ENCODE measurements around the gene ZNF574. TPM values are rescaled to one million over a fixed set of nuclear protein-coding genes. Genes with fewer than 3 reads are reported as not detected.

ZNF574 gene
- total and polyA plus RNA-seq, 2 experiments from 2014 or later = 19.4 to 61.2 TPM

GRCh38 chr19:42105368-42105767 is 29.4 kb downstream of the ZNF574 start:
- H3K27me3 Mint-ChIP-seq (ENCODE audit: insufficient read depth, low read depth, poor library complexity) = peaks cover 13% of the 10 kb centered on the region
- H3K4me2 ChIP-seq = no peak overlapping the region
- H3K36me3 Mint-ChIP-seq (ENCODE audit: low read depth) = no peaks in the 10 kb centered on the region
- no peak for DNase-seq (ENCODE audit: low spot score)
- H3F3A ChIP-seq (replicated peaks; ENCODE audit: low read depth) = 0 out of 2 replicates have a peak, but pooled peaks cover 7% of the 10 kb centered on the region
- no peak overlapping the region for H2AFZ ChIP-seq
- H3K4me1 ChIP-seq (ENCODE audit: insufficient read depth) = peaks cover 7% of the 10 kb centered on the region
- no peak overlapping the region for H3K4me3 Mint-ChIP-seq
- no peak for ATAC-seq
- peaks cover 13% of the 10 kb centered on the region; the same call in 2 of the 3 replicates for H3K4me1 Mint-ChIP-seq
- no peaks in the 10 kb centered on the region; the same call in 1 of the 2 replicates for H3K27me3 ChIP-seq (ENCODE audit: insufficient read depth)
- H3K36me3 ChIP-seq (ENCODE audit: insufficient read depth) = no peaks in the 10 kb centered on the region
- H3K27ac Mint-ChIP-seq = no peak overlapping the region
- no peaks in the 10 kb centered on the region for H3K79me2 ChIP-seq (replicated peaks; ENCODE audit: insufficient read depth)
- TF ChIP-seq JUNB (IDR thresholded peaks at IDR 0.05; ENCODE audit: unreplicated experiment) = no peak
- TF ChIP-seq POLR2AphosphoS5 (IDR thresholded peaks at IDR 0.05; ENCODE audit: low read depth) = no peak
- no peak for TF ChIP-seq EZH2 (IDR thresholded peaks at IDR 0.05; ENCODE audit: low read depth, unreplicated experiment)
- no peak for TF ChIP-seq ZNF114 (CRISPR knock-in tag; IDR thresholded peaks at IDR 0.05)
- no peak for TF ChIP-seq ZNF331 (CRISPR knock-in tag; IDR thresholded peaks at IDR 0.05; ENCODE audit: low read depth)
- TF ChIP-seq ETS1 (IDR thresholded peaks at IDR 0.05) = no peak
- TF ChIP-seq, protein P1, sequence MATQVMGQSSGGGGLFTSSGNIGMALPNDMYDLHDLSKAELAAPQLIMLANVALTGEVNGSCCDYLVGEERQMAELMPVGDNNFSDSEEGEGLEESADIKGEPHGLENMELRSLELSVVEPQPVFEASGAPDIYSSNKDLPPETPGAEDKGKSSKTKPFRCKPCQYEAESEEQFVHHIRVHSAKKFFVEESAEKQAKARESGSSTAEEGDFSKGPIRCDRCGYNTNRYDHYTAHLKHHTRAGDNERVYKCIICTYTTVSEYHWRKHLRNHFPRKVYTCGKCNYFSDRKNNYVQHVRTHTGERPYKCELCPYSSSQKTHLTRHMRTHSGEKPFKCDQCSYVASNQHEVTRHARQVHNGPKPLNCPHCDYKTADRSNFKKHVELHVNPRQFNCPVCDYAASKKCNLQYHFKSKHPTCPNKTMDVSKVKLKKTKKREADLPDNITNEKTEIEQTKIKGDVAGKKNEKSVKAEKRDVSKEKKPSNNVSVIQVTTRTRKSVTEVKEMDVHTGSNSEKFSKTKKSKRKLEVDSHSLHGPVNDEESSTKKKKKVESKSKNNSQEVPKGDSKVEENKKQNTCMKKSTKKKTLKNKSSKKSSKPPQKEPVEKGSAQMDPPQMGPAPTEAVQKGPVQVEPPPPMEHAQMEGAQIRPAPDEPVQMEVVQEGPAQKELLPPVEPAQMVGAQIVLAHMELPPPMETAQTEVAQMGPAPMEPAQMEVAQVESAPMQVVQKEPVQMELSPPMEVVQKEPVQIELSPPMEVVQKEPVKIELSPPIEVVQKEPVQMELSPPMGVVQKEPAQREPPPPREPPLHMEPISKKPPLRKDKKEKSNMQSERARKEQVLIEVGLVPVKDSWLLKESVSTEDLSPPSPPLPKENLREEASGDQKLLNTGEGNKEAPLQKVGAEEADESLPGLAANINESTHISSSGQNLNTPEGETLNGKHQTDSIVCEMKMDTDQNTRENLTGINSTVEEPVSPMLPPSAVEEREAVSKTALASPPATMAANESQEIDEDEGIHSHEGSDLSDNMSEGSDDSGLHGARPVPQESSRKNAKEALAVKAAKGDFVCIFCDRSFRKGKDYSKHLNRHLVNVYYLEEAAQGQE (IDR thresholded peaks at IDR 0.05; ENCODE audit: unreplicated experiment) = no peak
- no peak for TF ChIP-seq NANOG (IDR thresholded peaks at IDR 0.05; ENCODE audit: borderline replicate concordance)
- no peak for TF ChIP-seq CREB1 (CRISPR knock-in tag; IDR thresholded peaks at IDR 0.05; ENCODE audit: low read depth)
- TF ChIP-seq ZNF462 (CRISPR knock-in tag; IDR thresholded peaks at IDR 0.05) = no peak
- TF ChIP-seq, protein P2, sequence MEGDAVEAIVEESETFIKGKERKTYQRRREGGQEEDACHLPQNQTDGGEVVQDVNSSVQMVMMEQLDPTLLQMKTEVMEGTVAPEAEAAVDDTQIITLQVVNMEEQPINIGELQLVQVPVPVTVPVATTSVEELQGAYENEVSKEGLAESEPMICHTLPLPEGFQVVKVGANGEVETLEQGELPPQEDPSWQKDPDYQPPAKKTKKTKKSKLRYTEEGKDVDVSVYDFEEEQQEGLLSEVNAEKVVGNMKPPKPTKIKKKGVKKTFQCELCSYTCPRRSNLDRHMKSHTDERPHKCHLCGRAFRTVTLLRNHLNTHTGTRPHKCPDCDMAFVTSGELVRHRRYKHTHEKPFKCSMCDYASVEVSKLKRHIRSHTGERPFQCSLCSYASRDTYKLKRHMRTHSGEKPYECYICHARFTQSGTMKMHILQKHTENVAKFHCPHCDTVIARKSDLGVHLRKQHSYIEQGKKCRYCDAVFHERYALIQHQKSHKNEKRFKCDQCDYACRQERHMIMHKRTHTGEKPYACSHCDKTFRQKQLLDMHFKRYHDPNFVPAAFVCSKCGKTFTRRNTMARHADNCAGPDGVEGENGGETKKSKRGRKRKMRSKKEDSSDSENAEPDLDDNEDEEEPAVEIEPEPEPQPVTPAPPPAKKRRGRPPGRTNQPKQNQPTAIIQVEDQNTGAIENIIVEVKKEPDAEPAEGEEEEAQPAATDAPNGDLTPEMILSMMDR (conservative IDR thresholded peaks at IDR 0.05; ENCODE audit: low read depth in 2 of 2) = no peak
- no peak for TF ChIP-seq EZH2phosphoT487 (IDR thresholded peaks at IDR 0.05; ENCODE audit: unreplicated experiment)
- no peak for TF ChIP-seq STAT1 (IDR thresholded peaks at IDR 0.05; ENCODE audit: unreplicated experiment)
- no peak overlapping the region for H3K27ac ChIP-seq (ENCODE audit: low read depth)
- H3K9me3 Mint-ChIP-seq = no peaks in the 10 kb centered on the region
- no peaks in the 10 kb centered on the region for H4K20me1 ChIP-seq (replicated peaks; ENCODE audit: insufficient read depth)
- H3K4me3 ChIP-seq = no peak overlapping the region
- H3K9me2 ChIP-seq (ENCODE audit: insufficient read depth) = no peaks in the 10 kb centered on the region
